Colonic mucosa (tissue), 4 donors: ENCODE results near the gene DNAH8. TPM values are rescaled to one million over a fixed set of nuclear protein-coding genes. Genes with fewer than 3 reads are reported as not detected.

Experiments
- DNase-seq: peaks from one replicate; pipeline ENCODE4 v3.0.0-alpha.2; 2020
- H3K27ac ChIP-seq: fragments of 200-600 bp; one replicate; pipeline ENCODE4 v1.8.0; 2021
- H3K27me3 ChIP-seq: fragments of 200-600 bp; one replicate; pipeline ENCODE4 v1.8.0; 2021
- H3K36me3 ChIP-seq: fragments of 200-600 bp; one replicate; pipeline ENCODE4 v1.8.0; 2021
- H3K4me1 ChIP-seq: fragments of 200-600 bp; one replicate; pipeline ENCODE4 v1.8.0; 2021; ENCODE audit warnings: mild to moderate bottlenecking
- H3K4me3 ChIP-seq: fragments of 200-600 bp; one replicate; pipeline ENCODE4 v1.8.0; 2021
- H3K9ac ChIP-seq, 2 donors: one replicate each; pipeline ENCODE4 v1.7.0; 2013; ENCODE audit warnings: control low read depth in 2 of 2, low read depth in 2 of 2, low read length in 2 of 2
- H3K9me3 ChIP-seq: fragments of 200-600 bp; one replicate; pipeline ENCODE4 v1.8.0; 2021
- intact Hi-C: fragments of 100-400 bp; cut with DNase I; formaldehyde crosslinking; loops from one replicate; pipeline ENCODE4 v1.14.1; 2022
- total RNA-seq, 2 donors: library from RNA; stranded (reverse); fragmentation: NEBNext Ultra II Directional in 1 of 2; extraction: Animal tissue kit (Norgen Biotek cat#: 25700) in 1 of 2; gene quantifications; one replicate each; pipeline ENCODE4 v1.2.1, GENCODE V29; 2021
- TF ChIP-seq, protein P1 (sequence below): fragments of 200-600 bp; IDR thresholded peaks from one replicate; pipeline ENCODE4 v1.8.0; 2022; ENCODE audit warnings: antibody characterized with exemption, mild to moderate bottlenecking
- donor health status: healthy.
- donor health status: DM: no; HTN: no; CAD: no.
- donor health status: DM: no; HTN: no; CAD: no.

Gene DNAH8
- total RNA-seq, 2 donors from 2014 or later: not detected

DNA sequence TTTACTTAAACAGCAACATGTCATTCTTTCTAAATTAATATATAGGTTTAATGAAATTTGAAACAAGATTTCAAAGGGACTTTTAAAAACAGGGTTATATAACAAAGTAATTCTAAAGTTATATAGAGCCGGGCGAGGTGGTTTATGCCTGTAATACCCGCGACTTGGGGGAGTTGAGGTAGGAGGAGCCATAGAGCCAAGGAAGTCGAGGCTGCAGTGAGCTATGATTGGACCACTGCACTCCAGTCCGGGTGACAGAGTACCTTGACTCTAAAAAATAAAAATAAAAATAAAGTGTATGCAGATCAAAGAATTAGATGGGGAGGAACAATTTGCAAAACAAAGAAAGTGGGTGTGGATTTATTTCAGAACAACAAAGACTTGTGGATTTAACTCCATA is 182.4 kb downstream of the DNAH8 start:
- Histone ChIP-seq H3K9me3 (no peaks in the 10 kb centered on the region), H3K4me3 (no peak overlapping the region), H3K9ac (no peak overlapping the region), H3K36me3 (no peaks in the 10 kb centered on the region), H3K4me1 (no peaks in the 10 kb centered on the region), H3K27me3 (no peaks in the 10 kb centered on the region), H3K27ac (no peak overlapping the region)
- TF ChIP-seq, protein P1, sequence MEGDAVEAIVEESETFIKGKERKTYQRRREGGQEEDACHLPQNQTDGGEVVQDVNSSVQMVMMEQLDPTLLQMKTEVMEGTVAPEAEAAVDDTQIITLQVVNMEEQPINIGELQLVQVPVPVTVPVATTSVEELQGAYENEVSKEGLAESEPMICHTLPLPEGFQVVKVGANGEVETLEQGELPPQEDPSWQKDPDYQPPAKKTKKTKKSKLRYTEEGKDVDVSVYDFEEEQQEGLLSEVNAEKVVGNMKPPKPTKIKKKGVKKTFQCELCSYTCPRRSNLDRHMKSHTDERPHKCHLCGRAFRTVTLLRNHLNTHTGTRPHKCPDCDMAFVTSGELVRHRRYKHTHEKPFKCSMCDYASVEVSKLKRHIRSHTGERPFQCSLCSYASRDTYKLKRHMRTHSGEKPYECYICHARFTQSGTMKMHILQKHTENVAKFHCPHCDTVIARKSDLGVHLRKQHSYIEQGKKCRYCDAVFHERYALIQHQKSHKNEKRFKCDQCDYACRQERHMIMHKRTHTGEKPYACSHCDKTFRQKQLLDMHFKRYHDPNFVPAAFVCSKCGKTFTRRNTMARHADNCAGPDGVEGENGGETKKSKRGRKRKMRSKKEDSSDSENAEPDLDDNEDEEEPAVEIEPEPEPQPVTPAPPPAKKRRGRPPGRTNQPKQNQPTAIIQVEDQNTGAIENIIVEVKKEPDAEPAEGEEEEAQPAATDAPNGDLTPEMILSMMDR: no peak
- intact Hi-C loops: no loop called here
- DNase-seq: no peak

DNA sequence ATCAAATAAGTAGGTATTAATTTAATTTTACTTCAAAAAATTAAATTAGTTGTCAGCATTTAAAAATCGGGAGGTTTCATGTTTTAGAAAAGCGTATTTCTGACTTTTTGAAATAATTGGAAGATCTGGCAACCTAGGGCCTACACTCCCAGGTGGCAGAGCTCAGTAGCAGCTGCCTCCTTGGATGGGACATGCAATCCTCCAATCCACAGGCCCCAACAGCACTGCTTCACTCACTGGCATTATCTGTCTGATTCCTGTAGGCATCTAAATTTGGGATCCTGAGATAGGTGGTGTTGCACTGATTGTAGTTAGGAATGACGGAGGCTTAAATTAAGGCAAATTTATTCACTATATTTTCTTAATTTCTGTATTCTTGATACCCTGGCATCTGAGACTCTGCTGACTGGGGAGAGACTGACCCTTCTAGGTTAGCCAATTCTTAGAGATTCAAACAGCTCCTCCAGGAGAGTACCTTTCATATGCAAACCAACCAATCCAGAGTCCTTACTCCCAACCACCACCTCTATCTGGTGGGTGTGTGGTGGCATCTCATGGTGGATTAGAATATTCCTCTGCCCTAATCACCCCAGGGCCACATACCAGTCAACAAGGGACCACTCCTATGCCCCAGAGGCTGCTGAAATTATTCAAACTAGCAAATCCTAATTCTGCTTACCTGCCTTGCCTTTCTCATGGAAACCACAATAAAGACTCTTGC is 186.9 kb downstream of the DNAH8 start:
- H3K9me3 ChIP-seq: no peaks in the 10 kb centered on the region

DNA sequence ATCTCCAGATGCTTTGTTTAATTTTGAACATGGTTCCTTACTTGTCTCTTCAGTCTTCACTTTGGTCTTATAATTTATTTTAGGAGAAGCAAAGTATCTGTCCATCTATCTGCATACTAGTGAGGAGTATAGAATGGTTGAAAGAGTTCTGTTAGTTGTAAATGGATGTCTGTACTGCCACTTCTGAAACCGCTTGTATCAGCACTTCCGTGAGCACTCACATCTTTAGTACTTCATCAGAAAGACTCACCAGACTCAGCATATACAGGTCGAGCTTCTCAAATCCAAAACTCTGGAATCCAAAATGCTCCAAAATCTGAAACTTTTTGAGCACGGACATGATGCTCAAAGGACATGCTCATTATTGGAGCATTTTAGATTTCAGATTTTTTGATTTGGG is 191.5 kb downstream of the DNAH8 start:
- H3K27me3 ChIP-seq: no peaks in the 10 kb centered on the region
- H3K4me3 ChIP-seq: no peak overlapping the region
- no peak for DNase-seq
- H3K9me3 ChIP-seq: no peaks in the 10 kb centered on the region
- no peaks in the 10 kb centered on the region for H3K4me1 ChIP-seq
- intact Hi-C loops: no loop called here
- H3K9ac ChIP-seq: no peak overlapping the region
- TF ChIP-seq, protein P1: no peak
- H3K36me3 ChIP-seq: no peaks in the 10 kb centered on the region
- H3K27ac ChIP-seq: no peak overlapping the region

More for the DNA sequence above, 186.9 kb downstream of the DNAH8 start:
- Histone ChIP-seq H3K4me3 (no peak overlapping the region), H3K4me1 (no peaks in the 10 kb centered on the region), H3K9ac (no peak overlapping the region), H3K27ac (no peak overlapping the region), H3K36me3 (no peaks in the 10 kb centered on the region), H3K27me3 (no peaks in the 10 kb centered on the region)
- intact Hi-C loops: no loop called here
- TF ChIP-seq, protein P1: no peak
- no peak for DNase-seq

DNA sequence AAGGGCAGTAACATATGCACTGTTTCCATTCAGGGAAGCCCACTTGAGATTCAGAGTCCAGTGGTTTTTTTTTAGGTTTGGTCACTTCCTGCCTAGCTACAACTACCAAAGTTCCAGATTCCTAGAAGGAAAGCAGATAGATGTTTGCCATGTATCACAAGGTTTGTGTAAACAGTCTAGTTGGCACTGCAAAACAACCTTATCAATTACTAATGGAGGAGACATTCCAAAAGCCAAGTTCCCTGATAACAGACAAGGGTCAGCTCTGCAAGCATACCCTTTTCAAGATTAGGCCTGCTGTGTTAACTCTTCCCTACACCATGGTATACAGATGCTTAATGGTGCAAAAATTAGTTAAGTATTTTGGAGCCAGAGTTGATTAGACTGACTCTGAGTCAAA is 192.2 kb downstream of the DNAH8 start:
- DNase-seq: no peak
- intact Hi-C loops: no loop called here
- TF ChIP-seq, protein P1: no peak
- Histone ChIP-seq H3K9me3 (no peaks in the 10 kb centered on the region), H3K4me3 (no peak overlapping the region), H3K27ac (no peak overlapping the region), H3K9ac (no peak overlapping the region), H3K36me3 (no peaks in the 10 kb centered on the region), H3K4me1 (no peaks in the 10 kb centered on the region), H3K27me3 (no peaks in the 10 kb centered on the region)

DNA sequence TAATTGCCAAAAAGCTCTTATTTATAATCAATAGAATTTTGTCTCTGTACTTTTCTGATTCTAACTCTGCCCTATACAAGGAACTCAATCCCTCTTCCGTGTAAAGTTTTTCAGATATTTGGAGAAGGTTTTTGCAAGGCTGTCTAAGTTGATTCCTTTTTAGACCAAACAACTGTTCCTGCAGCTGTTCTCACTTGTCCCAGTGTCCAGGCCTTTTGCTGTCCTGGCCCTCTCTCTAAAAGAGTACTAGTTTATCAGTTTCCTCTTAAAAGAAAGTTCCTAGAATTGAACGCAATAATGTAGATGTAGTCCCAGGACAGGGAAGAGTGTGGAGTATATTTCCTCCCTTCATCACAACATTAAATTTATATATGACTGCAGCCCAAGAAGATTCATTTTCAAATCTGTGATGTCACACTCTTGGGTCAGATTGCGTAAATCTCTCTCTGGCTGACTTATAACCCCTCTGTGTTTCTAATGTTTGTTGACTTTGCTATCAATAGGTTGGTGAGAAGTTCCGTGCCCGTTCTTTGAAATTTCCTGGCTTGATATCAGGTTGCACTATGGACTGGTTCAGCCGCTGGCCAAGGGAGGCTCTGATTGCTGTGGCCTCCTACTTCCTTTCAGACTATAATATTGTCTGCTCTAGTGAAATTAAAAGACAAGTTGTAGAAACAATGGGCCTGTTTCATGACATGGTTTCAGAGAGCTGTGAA is 194.1 kb downstream of the DNAH8 start:
- H3K27ac ChIP-seq: no peak overlapping the region
- intact Hi-C loops: no loop called here
- no peaks in the 10 kb centered on the region for H3K4me1 ChIP-seq
- H3K36me3 ChIP-seq: no peaks in the 10 kb centered on the region
- H3K9me3 ChIP-seq: no peaks in the 10 kb centered on the region
- H3K9ac ChIP-seq: no peak overlapping the region
- TF ChIP-seq, protein P1: no peak
- no peaks in the 10 kb centered on the region for H3K27me3 ChIP-seq
- no peak overlapping the region for H3K4me3 ChIP-seq
- DNase-seq: no peak
